Liver (tissue), 3 donors: Measurements from ENCODE around the gene SETD1B.

ENCODE experiments used
- GABPA ChIP-seq, 2 donors: IDR thresholded peaks in 1 of 2; conservative IDR thresholded peaks in 1 of 2; 2 replicates each; pipeline ENCODE4 v1.6.1; 2016; ENCODE audit warnings: antibody characterized with exemption in 2 of 2, mild to moderate bottlenecking in 1 of 2, moderate library complexity in 1 of 2
- HNF4A ChIP-seq, 2 donors: conservative IDR thresholded peaks; 2 replicates each; pipeline ENCODE4 v1.6.1; 2016; ENCODE audit warnings: antibody characterized with exemption in 2 of 2, mild to moderate bottlenecking in 2 of 2
- JUND ChIP-seq, 2 donors: IDR thresholded peaks; 2 replicates each; pipeline ENCODE4 v1.6.1; 2016; ENCODE audit warnings: antibody characterized with exemption in 2 of 2
- NR2F2 ChIP-seq: IDR thresholded peaks from 2 replicates; pipeline ENCODE4 v1.6.1; 2016; ENCODE audit warnings: antibody characterized with exemption
- RXRA ChIP-seq, 2 donors: IDR thresholded peaks; 2 replicates each; pipeline ENCODE4 v1.6.1; 2017 to 2018; ENCODE audit warnings: antibody characterized with exemption in 2 of 2, mild to moderate bottlenecking in 1 of 2
- SP1 ChIP-seq: IDR thresholded peaks from 2 replicates; pipeline ENCODE4 v1.6.1; 2018; ENCODE audit warnings: antibody characterized with exemption, mild to moderate bottlenecking
- TAF1 ChIP-seq: conservative IDR thresholded peaks from 2 replicates; pipeline ENCODE4 v1.6.1; 2016; ENCODE audit warnings: antibody characterized with exemption, mild to moderate bottlenecking
- TF ChIP-seq, protein P1 (sequence below): fragments of 150-350 bp; IDR thresholded peaks from 2 replicates; pipeline ENCODE4 v1.5.1; 2017; ENCODE audit warnings: improper control_type of control experiment, low read depth, low read length; ENCODE audit not compliant: missing input control
- TF ChIP-seq, protein P2 (sequence below): IDR thresholded peaks from 2 replicates; pipeline ENCODE4 v1.6.1; 2016; ENCODE audit warnings: antibody characterized with exemption
- TF ChIP-seq, protein P3 (sequence below): IDR thresholded peaks from 2 replicates; pipeline ENCODE4 v1.6.1; 2016; ENCODE audit warnings: antibody characterized with exemption, mild to moderate bottlenecking
- TF ChIP-seq, protein P4 (sequence below): IDR thresholded peaks from 2 replicates; pipeline ENCODE4 v1.6.1; 2016; ENCODE audit warnings: antibody characterized with exemption
- donor health status: healthy.
- donor health status: healthy.

DNA sequence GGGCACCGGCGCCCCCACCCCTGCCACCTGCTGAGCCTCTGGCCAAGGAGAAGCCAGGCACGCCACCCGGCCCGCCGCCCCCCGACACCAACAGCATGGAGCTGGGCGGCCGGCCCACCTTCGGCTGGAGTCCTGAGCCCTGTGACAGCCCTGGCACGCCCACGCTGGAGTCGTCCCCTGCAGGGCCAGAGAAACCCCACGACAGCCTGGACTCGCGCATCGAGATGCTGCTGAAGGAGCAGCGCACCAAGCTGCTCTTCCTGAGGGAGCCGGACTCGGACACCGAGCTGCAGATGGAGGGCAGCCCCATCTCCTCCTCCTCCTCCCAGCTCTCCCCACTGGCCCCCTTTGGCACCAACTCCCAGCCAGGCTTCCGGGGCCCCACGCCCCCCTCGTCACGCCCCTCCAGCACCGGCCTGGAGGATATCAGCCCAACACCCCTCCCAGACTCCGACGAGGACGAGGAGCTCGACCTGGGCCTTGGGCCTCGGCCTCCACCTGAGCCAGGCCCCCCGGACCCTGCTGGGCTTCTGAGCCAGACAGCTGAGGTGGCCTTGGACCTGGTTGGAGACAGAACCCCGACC, 6.5 kb downstream of the SETD1B start:
- TF ChIP-seq, protein P1, sequence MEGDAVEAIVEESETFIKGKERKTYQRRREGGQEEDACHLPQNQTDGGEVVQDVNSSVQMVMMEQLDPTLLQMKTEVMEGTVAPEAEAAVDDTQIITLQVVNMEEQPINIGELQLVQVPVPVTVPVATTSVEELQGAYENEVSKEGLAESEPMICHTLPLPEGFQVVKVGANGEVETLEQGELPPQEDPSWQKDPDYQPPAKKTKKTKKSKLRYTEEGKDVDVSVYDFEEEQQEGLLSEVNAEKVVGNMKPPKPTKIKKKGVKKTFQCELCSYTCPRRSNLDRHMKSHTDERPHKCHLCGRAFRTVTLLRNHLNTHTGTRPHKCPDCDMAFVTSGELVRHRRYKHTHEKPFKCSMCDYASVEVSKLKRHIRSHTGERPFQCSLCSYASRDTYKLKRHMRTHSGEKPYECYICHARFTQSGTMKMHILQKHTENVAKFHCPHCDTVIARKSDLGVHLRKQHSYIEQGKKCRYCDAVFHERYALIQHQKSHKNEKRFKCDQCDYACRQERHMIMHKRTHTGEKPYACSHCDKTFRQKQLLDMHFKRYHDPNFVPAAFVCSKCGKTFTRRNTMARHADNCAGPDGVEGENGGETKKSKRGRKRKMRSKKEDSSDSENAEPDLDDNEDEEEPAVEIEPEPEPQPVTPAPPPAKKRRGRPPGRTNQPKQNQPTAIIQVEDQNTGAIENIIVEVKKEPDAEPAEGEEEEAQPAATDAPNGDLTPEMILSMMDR: no peak
- TF ChIP-seq TAF1 (no peak), JUND (IDR thresholded peaks at IDR 0.05) (no peak), SP1 (no peak), RXRA (IDR thresholded peaks at IDR 0.05) (no peak), HNF4A (conservative IDR thresholded peaks at IDR 0.05) (no peak), GABPA (IDR thresholded peaks at IDR 0.05 in 1 of 2, conservative IDR thresholded peaks at IDR 0.05 in 1 of 2) (no peak), NR2F2 (no peak)
- TF ChIP-seq, protein P2, sequence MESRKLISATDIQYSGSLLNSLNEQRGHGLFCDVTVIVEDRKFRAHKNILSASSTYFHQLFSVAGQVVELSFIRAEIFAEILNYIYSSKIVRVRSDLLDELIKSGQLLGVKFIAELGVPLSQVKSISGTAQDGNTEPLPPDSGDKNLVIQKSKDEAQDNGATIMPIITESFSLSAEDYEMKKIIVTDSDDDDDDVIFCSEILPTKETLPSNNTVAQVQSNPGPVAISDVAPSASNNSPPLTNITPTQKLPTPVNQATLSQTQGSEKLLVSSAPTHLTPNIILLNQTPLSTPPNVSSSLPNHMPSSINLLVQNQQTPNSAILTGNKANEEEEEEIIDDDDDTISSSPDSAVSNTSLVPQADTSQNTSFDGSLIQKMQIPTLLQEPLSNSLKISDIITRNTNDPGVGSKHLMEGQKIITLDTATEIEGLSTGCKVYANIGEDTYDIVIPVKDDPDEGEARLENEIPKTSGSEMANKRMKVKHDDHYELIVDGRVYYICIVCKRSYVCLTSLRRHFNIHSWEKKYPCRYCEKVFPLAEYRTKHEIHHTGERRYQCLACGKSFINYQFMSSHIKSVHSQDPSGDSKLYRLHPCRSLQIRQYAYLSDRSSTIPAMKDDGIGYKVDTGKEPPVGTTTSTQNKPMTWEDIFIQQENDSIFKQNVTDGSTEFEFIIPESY: no peak
- TF ChIP-seq, protein P3, sequence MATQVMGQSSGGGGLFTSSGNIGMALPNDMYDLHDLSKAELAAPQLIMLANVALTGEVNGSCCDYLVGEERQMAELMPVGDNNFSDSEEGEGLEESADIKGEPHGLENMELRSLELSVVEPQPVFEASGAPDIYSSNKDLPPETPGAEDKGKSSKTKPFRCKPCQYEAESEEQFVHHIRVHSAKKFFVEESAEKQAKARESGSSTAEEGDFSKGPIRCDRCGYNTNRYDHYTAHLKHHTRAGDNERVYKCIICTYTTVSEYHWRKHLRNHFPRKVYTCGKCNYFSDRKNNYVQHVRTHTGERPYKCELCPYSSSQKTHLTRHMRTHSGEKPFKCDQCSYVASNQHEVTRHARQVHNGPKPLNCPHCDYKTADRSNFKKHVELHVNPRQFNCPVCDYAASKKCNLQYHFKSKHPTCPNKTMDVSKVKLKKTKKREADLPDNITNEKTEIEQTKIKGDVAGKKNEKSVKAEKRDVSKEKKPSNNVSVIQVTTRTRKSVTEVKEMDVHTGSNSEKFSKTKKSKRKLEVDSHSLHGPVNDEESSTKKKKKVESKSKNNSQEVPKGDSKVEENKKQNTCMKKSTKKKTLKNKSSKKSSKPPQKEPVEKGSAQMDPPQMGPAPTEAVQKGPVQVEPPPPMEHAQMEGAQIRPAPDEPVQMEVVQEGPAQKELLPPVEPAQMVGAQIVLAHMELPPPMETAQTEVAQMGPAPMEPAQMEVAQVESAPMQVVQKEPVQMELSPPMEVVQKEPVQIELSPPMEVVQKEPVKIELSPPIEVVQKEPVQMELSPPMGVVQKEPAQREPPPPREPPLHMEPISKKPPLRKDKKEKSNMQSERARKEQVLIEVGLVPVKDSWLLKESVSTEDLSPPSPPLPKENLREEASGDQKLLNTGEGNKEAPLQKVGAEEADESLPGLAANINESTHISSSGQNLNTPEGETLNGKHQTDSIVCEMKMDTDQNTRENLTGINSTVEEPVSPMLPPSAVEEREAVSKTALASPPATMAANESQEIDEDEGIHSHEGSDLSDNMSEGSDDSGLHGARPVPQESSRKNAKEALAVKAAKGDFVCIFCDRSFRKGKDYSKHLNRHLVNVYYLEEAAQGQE: no peak
- TF ChIP-seq, protein P4, sequence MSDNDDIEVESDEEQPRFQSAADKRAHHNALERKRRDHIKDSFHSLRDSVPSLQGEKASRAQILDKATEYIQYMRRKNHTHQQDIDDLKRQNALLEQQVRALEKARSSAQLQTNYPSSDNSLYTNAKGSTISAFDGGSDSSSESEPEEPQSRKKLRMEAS: no peak
